GM21423 (cell line): ENCODE data around the gene TEX14.
"Not testable (repeated sequence)": the region's sequence is repeated elsewhere in the genome, so short reads cannot be mapped to it uniquely, and the experiment has no call there.

Experiments used
- ATAC-seq: cut with Tn5 transposase; IDR thresholded peaks from one replicate; pipeline ENCODE4 v1.9.1; 2021; ENCODE audit warnings: mild to moderate bottlenecking, moderate library complexity; ENCODE audit not compliant: unreplicated experiment

The TEX14 gene

DNA sequence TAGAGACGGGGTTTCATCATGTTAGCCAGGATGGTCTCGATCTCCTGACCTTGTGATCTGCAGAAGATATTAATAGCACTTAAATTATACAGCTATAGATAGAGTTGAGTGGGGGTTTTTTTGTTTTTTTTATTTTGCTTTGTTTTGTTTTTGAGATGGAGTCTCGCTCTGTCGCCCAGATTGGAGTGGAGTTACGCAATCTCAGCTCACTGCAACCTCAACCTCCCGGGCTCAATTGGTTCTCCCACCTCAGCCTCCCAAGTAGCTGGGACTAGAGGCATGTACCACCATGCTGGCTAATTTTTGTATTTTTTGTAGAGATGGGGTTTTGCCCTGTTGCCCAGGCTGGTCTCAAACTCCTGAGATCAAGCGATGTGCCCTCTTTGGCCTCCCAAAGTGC, 1.8 kb downstream of the TEX14 start:
- not testable (repeated sequence) for ATAC-seq

DNA sequence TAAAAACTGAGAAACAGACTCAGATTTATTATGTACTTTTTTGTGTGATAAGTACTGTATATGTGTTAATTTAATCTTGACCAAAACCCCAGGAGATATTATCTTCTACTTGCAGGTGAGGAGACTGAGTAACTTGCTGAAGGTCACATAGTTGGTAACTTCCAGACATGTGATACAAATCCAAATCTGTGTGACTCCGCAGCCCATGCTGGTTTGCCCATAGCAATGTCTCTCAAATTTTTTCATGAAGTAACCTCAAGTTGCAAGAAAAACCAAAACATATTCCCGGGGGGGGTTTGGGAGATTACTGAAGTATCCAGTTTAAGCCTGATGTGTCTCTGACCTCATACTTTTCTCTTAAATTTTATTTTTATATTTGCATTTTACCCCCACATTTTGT, 3.3 kb downstream of the TEX14 start:
- no peak for ATAC-seq

DNA sequence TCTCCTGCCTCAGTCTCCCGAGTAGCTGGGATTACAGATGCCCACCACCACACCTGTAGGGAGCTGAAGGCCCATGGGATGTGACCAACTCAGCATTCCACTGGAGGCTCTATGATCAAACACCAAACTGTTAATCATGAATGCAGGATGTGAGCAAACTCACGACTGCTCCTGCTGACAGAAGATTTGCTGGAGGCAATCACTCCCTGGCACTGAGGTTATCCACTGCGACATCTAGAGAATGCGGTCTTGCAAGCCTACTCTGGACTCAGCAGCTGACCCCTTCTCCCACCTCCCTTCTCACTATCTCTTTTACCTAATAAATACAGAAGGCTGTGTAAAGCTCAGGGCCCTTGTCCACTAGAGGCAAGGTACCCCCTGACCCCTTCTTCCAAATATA, 4.9 kb downstream of the TEX14 start:
- no peak for ATAC-seq

DNA sequence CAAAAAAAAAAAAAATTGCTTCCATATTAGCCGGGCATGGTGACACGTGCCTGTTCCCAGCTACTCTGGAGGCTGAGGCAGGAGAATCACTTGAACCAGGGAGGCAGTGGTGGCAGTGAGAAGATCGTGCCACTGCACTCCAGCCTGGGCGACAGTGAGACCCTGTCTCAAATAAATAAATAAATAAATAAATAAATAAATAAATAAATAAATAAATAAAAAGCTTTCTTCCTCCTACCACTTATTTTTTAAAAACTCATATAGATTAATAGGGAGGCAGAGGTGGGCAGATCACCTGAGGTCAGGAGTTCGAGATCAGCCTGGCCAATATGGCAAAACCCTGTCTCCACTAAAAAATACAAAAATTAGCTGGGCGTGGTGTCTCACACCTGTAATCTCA, 7.4 kb downstream of the TEX14 start:
- ATAC-seq, result not testable (repeated sequence)

DNA sequence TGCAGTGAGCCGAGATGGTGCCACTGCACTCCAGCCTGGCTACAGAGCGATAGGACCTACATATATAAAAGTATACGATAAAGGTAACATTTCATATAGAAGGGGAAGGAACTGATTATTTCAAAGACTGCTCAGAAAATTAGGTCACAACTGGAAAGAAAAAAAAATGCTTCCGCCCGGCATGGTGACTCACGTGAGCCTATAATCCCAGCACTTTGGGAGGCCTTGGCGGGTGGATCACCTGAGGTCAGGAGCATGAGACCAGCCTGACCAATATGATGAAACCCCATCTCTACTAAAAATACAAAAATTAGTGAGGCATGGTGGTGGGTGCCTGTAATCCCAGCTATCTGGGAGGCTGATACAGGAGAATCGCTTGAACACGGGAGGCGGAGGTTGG, 7.8 kb downstream of the TEX14 start:
- no peak for ATAC-seq

DNA sequence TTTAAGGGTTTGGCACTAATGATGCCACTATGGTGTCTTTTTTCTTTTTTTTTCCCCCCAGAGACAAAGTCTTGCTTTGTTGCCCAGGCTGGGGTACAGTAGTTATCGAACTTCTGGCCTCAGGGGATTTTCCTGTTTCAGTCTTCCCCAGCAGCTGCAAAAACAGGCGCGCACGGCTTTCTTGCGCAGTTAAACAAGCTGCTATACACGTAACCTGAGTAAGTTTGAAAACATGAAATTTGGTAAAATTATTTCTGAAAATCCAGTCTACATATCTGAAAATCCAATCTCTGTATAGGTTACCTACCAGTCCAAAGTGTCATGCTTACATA, 11.8 kb downstream of the TEX14 start:
- ATAC-seq, result no peak

DNA sequence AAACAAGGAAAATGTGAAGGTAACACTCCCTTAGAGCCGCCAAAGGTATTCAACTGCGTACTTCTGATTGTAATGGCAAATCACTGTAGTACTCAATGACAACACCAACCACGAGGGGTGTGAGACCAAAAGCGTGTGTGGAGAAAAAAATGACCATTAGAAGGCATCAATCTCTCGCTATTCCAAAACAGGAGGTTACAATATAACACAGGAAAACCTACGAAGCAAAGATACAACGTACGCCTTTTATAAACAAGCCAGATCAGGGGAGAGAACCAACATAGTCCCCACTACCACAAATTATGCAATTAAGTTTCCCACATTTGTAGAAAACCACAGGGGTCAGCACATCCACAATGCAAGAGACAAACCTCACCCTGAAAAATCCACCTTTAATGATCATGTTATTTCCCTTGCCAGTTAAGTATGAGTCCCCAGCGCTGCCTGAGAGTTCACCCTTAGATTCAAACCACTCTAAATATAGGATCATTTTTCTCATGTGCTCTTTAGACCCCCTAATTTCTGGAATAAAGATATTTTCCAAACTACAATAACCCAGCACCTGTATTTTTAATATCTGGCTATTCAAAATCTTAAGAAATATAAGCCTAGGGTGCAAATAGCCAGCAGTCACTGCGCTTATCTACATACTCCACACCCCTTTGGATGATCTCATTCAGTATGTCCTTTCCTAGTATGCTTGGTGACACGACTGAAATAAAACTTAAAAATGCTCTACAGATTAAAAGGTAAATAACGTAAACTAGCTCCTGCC, 12.4 kb downstream of the TEX14 start:
- no peak for ATAC-seq

DNA sequence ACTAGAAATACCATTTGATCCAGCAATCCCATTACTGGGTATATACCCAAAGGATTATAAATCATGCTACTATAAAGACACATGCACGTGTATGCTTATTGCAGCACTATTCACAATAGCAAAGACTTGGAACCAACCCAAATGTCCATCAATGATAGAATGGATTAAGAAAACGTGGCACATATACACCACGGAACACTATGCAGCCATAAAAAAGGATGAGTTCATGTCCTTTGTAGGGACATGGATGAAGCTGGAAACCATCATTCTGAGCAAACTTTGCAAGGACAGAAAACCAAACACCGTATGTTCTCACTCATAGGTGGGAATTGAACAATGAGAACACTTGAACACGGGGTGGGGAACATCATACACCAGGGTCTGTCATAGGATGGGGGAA, 13.6 kb downstream of the TEX14 start:
- not testable (repeated sequence) for ATAC-seq

DNA sequence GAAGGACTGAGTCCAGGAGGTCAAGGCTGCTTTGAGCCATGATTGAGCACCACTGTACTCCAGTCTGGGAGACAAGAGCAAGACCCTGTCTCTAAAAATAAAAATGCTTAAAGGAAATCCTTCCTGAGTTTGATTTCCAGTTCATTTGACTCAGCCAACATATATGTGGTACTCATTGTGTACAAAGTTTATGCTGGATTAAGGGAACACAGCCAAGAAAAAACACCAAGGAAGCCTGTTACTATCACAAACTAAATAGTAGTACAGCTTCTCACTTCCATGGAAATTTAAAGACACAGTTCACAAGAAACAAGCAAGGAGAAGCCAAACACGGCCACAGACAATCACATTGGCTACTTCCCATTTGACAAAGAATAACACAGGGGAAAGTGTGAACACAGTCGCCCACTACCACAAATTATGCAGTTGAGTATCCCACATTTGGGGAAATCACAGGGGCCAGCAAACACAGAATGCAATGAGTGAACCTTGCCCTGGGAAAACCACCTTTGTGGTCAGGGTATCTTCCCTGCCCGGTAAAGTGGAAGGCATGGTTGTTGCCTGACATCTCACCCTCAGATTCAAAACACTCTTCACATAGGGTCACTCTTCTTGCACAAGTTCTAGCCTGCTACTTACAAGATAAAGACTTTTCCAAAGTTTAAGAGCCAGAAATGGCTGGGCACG, 14.5 kb downstream of the TEX14 start:
- ATAC-seq, result no peak

DNA sequence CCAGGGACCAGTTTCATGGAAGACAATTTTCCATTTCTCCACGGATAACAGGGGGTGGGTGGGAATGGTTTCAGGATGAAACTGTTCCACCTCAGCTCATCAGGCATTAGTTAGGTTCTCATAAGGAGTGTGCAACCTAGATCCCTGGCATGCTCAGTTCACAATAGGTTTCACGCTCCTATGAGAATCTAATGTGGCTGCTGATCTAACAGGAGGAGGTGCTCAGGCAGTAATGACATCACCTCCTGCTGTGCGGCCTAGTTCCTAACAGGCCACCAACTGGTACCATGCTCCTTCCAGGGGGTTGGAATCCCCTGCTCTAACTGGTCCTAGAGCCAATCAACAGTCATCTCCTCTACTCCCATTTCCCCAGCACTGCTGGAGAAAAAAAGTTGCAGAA, 19.9 kb downstream of the TEX14 start:
- ATAC-seq, result no peak

DNA sequence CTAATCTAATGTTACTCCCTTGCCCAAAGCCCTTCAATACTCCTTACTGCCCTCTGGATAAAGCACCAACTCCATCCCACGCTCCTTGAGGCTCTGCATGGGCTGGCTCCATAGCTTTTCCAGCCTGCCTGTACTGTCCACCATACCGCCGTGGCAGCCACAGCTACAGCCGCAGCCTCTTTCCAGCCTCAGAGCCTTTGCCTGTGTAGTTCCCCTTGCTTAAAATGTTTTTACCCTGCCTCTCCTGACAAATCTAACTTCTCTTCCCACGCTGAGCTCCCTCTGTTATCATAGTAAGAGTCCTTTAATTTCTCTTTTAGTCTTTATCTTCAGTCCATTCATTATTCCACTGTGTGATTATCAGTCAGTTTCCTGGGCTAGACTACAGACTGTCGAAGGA, 22.0 kb downstream of the TEX14 start:
- ATAC-seq, result no peak

DNA sequence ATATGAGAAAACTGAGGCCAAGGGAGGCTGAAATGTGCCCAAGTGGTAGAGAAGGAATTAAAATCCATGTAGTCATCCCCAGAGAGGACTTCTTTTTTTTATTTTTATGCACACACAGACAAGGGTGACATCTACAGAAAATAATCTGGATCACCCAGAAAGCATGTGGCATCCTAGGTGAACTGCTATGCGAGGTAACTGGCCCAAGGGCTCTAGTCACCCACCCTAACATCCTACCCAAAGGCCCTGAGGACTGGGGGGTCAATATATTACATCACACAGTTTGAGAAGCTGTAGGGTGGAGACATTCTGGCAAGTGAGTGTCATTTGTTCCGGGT, 23.3 kb downstream of the TEX14 start:
- ATAC-seq, result no peak

DNA sequence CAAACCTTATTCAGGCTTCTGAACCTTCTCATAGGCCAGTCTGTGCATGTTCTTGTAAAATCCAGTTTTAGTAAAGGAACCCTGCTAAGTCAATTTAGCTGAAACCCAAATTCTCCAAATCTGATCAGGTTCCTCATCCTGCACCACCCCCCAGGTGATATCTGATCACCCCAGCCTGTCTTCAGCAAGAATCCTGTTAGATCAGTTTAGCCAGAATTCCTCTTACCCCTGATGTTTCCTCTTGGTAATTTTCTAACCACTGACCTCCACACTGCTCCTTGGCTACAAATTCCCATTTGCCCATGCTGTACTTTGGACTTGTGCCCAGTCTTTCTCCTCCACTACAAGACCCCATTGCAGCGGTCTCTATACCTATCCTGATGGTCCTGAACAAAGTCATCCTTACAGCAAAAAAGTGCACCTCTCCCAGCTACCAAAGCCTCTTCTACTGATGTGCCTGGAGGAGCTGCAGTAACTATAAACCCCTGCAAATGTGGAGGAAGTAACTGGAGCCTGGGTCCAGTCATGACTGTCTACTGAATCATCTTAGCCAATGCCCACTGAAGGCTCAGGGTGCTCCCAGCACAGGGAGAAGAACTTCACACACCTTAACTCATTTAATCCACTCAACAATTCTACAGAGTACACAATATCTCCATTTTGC, 23.8 kb downstream of the TEX14 start:
- ATAC-seq, result no peak

DNA sequence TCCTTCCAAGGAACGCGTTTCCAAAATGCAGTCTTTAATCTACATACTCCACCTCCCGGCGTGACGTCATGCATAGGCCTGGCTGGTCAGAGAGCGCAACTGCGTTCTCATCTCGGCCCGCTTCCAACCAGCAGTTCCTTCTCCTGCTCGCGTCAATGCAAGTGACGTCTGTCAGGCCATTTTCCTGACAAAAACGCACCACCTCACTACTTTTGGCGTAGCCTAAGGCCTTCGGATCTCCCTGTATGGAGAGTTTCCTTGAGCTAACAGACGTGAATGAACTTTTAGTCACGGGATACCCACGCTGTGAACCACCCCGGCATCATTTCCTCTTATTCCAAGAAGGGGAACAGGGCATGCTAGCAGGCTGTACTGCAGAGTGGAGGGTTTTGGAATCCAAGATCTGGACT, 25.0 kb downstream of the TEX14 start:
- no peak for ATAC-seq

DNA sequence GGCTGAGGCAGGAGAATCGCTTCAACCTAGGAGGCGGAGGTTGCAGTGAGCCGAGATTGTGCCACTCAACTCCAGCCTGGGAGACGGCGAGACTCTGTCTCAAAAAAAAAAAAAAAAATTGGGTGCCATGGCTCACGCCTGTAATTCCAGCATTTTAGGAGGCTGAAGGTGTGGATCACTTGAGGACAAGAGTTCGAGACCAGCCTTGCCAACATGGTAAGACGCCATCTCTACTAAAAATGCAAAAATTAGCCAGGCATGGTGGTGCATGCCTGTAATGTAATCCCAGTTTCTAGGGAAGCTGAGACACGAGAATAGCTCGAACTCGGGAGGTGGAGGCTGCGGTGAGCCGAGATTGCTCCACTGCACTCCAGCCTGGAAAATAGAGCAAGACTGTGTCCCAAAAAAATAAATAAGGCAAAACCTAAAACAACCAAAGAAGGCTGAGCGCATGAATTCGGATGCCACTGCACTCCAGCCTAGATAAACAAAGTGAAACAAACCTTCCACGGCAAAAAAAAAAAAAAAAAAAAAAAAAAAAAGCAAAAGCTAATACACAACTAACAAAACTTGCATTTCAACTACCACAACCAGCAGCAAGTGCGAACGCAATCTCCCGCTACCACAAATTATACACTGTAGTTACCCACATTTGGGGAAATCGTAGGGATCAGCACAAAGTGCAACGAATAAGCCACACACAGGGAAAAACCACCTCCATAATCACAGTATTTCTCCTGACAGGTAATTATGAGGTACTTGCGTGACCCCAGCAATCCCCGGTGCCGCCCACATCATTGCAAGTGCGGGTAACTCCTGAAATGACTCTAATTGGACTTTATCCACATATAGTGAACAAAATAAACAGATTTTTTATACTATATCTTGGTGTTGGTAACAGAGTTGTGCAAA, 25.6 kb downstream of the TEX14 start:
- ATAC-seq, result no peak

DNA sequence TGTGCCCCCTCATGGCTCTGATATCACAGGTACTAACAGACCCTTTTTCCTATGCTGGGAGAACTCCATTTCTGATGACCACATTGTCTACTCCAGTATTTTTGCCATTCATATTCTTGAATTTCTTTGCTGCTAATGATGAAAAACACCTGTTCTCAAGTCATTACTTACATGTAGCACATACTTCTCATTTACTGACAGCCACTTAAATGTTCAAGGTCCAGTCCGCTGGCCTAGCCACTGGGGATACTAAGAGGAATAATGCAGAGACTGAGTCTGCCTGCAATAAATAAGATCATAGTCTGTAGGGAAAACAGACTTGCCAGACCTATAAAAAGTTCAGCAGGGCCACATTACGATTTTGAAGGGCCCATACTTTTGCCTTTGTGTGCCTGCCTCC, 27.5 kb downstream of the TEX14 start:
- ATAC-seq, result no peak

DNA sequence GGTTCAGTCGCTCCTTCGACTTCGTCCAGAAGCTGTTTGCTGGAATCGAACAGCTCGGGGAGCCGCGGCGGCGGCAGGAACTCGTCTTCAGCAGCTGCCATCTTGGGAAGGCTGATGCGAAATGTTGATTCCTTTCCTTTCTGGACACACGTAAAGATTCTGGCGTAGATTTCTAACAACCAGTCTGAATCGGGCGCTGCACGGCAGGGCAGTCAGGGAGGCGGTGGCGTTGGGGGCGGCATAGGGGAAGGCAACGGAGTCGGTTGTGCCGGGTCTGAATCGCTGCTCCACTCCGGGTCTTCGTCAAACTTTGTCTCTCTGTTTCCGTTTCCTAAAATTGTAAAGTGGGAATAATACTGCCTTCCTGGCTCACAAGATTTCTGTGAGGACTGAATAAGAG, 30.3 kb downstream of the TEX14 start:
- ATAC-seq, result no peak

DNA sequence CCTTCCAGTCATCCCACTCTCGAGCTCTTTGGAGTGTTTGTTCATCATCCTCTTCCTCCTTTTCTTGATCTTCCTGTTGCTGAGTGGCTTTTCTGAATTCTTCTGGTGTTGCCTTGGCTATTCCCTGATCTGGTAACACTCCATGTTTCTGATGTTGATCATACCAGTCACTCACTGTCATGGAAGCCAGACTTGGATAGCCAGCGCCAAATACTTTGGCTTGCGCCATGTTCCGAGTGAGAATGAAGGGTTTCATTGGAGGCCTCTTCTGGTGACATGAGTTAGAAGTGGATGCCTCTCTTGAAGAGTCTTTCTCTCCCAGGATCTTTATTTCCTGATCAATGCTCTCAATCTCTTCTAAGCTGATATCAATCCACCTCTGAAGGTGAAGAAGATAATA, 31.2 kb downstream of the TEX14 start:
- ATAC-seq, result no peak

DNA sequence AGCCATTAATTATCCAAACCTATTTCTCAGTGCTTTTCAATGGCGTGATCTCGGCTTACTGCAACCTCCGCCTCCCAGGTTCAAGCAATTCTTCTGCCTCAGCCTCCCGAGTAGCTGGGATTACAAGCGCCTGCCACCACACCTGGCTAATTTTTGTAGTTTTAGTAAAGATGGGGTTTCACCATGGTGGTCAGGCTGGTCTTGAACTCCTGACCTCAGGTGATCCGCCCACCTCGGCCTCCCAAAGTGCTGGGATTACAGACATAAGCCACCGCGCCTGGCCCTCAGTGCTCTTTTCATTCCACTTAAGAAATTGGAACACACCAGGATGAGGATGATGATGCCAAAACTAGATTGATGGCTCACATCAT, 32.1 kb downstream of the TEX14 start:
- ATAC-seq, result not testable (repeated sequence)

DNA sequence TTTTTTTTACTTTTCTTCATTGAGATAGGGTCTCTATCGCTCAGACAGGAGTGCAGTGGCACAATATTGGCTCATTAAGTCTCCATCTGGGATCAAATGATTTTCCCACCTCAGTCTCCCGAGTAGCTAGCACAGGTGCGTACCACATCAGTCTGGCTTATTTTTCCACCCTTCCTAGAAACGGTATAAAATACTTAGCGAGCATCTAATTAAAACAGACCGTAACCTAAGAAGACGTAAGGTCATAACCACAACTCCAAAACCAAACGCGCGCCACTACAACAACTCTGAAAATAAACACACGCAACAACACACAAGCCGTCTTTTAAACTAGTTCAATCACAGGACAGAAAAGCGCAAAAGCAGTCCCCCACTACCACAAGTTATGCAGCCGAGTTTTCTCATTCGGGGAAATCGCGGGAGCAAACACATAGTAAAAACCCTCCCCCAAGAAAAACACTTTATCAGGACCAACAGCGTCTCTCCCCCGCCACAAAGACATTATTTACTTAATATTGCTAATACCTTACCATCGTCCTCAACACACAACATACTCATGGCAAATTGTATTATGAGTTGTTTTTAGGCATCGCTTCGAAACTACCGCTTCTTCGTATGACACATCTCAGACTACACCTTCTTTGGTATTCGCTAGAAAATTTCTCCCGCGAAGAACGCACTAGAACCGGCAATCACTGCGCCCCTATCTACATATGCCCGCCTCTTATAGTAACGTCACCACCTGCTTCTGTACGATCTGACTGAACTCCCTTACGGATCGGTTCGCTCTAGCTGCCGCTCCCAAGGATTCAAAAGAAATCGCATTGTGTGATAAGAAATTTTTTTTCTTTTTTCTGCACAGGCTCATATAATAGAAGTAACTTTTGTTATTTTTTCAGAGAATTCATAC, 32.8 kb downstream of the TEX14 start:
- ATAC-seq, result peak; percentile 72
